ENCODE data around the gene IFNAR2.

Gene IFNAR2

GRCh38 chr21:33270986-33271385 is 41.2 kb downstream of the IFNAR2 start:
- no peak for DNase-seq

GRCh38 chr21:33273044-33273443 is 43.3 kb downstream of the IFNAR2 start:
- DNase-seq, result no peak

GRCh38 chr21:33278721-33279120 is 49.0 kb downstream of the IFNAR2 start:
- DNase-seq, result no peak

GRCh38 chr21:33279330-33279820 is 49.6 kb downstream of the IFNAR2 start:
- DNase-seq, result no peak

All from activated T-cell treated with anti-CD3 and anti-CD28 coated beads for 4 hours (primary cell).